Stimulated activated CD4-positive, alpha-beta T cell treated with anti-CD3 and anti-CD28 coated beads, Interleukin-4, amount 100 ng/mL, for 48 hours (primary cell): ENCODE results near the gene AQR.

ENCODE experiments used
- DNase-seq, 2 donors: peaks; one replicate each; pipeline ENCODE4 v3.0.0-alpha.2; 2020; ENCODE audit warnings: low read depth in 2 of 2

The AQR gene

DNA sequence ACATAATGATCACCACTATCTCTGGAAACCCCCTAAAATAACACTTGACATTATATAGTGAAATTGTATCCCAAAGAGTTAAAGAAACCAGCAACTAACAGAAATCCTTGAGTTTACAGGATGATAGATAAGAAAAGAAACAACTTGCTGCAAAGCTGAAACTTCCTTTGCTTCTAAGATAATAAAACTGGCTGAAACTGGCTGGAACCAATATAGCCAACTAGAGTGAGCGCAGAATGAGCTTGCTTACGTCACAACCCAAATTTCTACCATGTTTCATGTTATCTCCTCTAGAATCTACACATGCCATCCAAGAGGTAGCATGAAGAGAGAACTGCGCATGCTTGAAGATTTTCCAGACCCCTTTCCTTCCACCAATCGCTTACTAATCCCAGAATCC is 90.4 kb downstream of the AQR start:
- no peak for DNase-seq

DNA sequence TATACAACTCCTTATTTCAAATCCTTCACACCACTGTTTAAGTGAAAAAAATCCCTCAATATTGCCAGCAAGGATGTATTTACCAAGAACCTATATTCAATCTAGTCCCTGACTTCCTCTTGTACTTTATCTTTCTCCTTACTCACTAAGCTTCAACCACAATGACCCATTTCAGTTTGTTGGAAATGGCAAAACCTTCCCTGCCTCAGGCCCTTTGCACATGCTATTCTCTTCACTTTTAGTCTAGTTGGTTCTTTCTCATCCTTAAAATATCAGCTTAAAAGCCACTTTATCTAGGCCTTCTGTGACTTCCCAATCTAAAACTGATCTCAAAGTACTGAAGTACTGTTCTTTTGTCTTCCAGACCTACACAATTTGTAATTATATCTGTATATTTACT is 92.9 kb downstream of the AQR start:
- DNase-seq, result no peak

DNA sequence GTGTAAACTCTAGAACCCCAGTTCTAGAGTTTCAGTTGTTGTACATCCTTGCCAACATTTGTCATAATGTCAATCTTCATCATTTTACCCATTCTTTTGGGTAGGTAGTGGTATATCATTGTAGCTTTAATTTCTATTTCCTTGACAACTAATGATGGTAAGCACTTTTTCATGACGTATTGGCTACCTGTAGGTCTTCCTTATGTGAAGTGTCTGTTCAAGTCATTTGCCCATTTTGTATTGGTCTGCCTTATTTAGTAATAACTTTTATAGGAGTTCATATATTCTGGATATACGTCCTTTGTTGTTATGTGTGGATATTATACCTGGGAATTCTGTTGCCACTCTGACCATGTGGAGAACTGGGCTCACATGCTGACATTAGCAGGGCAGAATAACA is 100.4 kb downstream of the AQR start:
- DNase-seq, result no peak

DNA sequence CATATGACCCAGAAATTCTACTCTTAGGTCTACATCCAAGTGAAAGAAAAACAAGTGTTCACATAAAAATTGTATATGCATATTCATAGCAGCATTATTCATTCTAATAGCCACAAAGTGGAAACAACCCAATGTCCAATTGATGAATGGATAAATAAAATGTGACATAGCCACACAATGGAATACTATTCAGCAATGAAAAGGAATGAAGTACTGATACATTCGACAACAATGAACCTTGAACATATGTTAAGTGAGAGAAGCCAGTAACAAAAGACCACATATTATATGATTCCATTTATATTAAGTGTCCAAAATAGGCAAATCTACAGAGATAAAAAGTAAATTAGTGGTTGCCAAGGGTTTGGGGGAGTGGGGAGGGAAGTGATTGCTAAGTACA is 104.0 kb downstream of the AQR start:
- no peak for DNase-seq

DNA sequence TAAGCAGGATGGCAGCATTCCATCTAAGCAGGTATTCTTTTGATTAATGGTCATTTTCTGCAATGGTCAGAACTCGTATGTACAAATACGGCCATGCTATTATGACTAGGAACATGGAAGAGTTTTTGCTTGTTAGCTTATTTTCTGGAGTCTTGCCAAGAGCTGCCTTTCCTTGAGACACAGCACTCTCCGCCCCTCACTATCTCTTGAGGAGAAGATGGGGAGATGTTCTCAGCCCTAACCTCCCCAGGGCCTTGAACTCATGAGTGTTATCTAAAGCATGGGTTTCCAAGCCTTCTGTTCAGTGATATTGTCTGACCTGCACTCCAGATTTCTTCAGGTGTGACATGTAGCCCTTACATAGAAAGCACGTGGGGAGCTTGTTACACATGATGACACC is 108.3 kb downstream of the AQR start:
- no peak for DNase-seq

DNA sequence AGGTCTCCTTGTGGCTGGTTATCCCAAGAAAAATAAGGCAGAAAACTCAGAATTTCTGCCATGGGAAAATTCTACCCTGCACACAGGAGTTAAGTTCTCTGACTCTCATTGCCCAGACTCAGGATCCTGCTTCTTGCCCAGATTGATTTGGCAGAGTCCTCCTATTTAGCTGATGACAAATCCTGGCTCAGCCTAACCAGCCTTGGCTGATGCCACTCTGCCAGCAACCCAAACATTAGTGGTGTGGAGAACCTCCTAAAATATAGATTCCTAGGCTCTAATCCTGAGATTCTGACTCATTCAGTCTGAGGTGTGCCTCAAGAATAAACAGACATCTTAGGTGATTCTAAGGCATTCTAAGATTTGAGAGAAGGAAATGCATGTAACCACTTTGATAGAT is 113.6 kb downstream of the AQR start:
- no peak for DNase-seq

DNA sequence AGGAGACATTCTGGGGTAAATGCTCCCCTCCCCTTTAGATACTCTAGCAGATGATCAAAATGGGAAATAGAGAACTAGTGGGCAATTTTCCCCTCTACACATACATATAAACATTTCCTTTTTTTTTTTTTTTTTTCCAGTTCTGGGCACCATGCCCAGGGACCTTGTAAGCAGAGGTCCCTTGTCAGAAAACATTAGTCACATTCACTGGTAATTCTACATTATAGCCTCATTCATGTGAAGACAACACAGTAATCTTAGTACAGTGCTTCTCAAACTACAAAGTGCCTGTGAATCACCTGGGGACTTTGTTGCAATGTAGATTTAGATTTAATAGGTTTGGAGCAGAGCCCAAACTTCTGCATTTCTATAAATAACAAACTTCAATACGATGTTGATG is 114.1 kb downstream of the AQR start:
- no peak for DNase-seq

DNA sequence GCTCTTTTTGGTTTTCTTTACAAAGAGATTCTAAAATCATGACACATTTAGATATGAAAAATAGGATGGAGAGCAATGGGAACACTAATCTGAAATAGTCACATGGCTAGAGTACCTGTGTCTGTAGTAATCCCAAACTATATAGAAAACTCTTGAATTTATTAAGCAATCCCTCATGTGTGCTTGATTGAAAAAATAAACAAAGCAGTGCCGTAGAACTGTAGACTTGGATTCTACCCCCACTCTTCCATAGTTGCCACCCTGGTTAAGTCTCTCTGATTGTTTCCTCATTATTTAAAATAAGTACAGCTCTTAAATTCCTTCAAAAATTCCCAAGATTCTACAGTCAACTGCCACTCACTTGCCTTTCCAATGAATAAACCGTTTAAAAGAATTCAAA is 115.3 kb downstream of the AQR start:
- DNase-seq, result no peak

DNA sequence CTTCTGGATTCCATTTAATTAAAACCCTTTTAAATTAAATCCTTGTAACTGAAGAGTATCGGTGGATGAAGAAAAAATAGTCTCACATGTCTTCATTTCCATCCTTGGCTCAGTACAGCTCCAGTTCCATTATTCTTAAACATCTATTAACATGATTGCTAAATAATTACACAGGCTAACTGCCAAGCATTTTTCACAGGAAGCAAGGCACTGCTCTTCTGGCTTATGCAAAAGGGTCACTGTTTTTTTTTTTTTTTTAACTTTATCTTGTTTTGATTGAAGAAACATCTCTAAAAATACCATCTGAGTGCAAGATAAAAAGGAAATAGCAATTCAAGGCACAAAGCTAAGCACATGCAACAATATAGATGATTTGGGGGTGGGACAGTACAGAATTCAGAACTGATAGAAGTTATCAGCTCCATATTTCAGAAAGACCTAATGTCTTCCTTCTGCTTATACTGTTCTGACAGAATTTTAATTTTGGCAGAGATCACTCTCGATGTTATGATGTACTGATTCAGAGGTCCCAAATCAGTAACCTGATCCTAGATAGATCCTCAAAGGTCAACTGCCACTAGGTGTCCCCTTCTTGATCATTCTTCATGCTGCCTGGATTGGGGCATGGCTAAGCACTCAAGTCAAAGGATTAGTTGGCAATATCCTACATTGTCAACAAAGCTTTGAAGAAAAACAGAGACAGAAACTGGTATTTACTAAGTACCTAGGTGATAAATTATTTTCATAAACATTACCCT is 116.4 kb downstream of the AQR start:
- no peak for DNase-seq

DNA sequence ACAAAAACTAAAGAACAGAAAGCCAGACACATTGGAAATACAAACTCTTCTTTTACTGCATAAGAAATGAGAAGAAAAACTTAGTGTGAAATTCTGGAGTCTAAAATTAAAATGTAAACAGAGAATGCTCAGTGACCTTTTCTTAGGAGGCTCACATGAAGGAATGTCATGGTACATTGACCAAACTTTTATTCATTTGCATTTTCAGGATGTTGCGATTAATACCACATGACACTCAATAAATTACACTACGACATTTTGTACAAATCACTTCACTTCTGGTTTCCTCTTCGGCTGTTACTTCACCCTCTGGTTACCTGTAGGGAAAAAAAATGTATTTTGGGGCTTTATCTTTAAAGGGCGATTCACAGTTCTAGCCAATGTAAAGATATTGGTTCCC is 117.8 kb downstream of the AQR start:
- DNase-seq, result no peak

DNA sequence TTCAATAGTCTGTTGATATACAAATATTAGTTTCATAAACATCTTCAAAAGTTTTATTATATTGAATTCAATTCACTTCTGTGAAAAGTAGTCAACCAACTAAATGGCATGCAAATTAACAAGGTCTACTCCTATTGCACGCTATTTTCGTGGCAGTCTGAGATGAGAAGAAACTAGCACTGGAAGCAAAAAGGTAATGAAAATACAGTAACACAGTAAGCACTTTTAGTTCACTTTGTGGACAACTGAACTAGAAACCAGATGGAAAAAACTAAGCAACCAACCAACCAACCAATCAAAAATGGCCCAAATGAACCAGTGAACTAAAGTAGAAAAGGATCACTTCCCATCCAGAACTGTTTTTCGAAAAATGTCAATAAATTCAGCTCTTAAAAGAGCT is 118.5 kb downstream of the AQR start:
- DNase-seq, result no peak

DNA sequence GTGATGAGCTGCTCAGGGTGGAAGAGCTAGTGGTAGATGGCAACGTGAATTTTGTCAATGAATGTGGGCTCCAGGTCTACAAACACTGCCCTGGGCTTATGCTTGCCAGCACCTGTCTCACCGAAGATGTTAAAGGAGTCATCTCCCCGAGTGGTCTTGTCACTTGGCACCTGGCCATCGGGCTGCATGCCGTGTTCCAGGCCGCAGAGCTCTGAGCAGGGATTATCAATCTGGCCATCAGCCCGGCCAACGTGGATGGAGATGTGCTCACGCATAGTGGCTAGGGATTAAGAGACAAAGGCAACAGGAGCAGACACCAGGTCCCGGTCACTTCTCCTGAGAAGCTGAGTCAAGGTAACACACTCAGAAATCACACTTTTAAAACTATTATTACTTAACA is 119.4 kb downstream of the AQR start:
- no peak for DNase-seq

DNA sequence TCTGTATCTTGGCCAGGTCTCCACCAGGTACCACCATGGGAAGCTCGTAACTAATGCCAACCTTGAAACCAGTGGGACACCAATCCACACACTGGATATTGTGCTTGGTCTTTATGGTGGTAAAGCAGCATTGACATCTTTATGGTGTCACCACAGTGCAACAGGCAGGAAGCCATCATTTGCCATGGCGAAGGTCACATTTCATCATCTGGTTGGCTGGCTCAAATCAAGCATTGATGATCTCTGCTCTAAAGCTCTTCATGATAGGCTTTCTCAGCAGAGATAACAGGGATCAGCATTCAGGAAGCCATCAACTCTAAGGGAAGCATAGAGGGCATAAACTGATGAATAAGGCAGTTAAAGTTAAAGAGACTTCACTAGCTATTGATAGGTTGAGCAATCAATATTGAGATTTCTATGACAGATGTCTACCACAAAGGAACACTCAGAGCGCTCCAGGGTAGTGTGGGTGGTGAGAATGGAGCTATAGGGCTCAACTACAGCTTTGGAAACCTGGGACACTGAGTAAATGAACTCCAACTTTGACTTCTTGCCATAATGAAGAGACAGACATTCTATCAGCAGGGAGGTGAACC is 120.1 kb downstream of the AQR start:
- DNase-seq, result no peak

DNA sequence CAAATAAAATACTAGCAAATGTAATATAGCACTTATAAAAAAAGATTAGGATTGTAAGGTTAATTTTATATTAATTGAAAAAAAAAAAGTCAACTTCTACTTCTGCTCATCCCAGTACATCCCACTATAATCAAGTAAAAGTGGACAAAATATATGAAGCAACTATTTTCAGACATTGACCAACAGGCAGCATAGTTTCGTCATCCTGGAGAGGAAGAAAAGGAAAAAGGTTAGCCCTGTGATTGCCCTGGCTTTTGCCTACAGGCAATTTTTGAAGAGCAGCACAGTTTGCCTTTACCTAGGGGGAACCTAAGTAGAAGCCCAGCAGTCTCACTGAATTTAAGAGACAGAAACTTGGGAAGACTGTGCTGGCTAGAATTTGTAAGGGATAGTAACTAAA is 121.9 kb downstream of the AQR start:
- no peak for DNase-seq

DNA sequence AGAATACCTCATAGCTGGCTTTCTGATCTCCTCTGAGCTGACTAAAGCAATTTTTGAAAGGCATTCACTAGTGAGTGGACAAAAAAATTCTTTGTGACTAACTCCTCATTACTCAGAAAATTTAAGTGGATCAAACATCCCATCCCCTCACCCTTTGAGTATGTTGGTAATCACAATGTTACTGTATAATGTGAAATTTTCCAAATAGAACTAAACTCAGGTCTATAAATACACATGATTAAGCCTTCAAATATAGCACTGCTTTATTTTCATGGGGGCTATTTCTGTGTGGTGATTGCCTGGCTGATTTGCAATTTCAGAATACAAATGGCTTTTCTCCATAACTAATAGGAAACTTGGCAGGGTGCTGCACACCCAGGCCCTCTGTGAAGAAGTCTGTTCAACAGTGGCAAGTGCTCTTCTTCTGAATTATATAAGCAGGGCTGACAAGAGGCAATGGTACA is 128.2 kb downstream of the AQR start:
- no peak for DNase-seq

DNA sequence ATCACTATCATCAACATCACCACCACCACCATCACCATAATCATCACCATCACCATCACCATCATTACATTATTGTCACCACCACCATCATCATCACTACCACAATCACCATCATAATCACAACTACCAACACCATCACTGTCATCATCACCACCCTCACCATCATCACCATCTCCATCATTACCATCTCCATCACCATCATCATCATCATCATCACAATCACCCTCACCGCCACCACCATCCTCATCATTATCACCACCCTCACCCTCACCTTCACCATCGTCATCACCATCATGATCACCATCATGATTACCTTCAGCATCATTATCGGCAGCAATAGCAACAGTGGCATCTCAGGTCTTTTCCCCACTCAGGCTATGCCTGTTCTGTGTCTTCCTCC is 131.3 kb downstream of the AQR start:
- no peak for DNase-seq

DNA sequence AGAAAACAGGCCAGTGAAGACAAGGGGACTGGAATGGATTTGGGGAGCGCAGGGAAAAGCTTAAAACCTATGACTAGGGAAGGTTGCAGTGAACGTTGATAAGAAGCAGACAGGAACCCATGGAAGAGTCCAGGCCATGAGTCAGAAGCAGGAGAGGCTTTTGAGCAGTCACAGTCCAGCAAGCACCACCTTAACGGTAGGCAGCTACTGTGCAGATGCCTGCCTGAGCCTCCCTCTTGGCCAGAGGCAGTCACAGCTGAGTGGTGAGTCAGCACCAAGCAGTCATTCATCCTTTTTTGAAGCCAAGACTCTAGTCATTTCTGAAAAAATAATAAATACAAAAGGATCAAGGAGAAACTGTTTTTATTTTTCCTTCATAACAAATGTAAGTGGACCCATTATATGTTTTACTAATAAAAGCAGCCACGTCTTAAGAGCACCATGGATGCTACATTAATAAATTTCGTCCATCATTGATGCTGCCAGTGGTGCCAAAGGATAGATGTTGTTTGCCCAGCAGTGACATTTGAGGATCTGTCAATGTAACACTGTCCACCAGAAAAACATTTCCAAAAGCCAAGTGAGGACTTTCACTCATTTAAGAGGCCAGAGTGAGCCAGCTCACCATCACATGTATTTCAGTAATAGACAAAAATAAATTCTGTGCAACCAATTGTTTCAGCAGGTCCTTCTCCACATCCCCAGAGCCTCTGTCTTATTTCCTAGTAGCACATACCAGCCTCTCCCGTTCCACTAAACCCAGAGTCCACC is 132.1 kb downstream of the AQR start:
- DNase-seq, result no peak

DNA sequence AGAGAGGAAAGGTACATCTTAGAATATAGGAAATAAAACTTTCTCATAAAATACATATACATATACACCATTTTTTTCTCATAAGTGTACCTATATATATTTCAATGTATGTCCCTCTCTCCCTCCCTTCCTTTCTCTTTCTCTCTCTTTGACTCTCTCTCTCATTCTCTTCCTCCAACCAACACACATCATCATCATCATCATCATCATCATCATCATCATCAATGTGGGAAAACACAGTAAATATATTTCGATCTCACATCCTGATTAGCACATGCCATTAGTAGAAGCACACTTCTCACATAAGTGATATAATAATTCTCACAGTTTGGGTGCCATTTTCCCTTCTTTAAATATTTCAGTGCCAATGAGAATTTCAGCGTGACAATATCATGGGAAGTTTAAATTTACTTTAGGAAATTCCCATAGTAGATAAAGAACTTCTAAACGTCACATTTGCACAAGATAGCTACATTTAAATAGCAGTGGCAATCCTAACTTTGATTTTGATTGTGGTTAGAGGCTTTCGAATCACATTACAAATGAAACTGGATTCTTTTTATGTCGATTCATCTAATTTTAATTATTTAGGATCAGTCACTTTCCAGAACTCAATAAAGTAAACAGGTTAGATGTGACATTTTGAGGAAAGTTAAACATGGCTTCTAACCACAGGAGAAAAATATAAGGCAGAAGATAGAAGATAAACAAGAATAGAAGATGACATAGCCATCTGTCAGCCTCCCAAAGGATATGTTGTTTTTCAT is 141.2 kb downstream of the AQR start:
- no peak for DNase-seq

DNA sequence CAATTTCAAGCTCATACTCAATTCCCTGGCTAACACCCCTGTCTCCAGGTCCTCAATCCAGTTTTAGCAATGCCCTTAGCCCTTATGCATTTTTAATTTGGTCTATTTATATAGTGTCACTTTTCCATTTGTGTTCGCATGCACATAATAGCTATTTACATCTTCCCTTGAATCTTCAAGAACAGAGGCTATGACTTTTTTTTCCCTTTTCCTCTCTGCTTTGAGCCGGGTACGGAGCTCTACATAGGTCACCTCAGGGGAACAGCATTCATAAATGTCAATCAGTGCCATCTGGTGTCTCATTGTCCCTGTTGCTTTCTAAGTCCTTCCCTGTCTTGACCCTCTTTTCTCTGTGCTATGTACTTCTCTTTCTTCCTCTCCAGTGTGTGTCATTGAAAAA is 147.7 kb downstream of the AQR start:
- no peak for DNase-seq

DNA sequence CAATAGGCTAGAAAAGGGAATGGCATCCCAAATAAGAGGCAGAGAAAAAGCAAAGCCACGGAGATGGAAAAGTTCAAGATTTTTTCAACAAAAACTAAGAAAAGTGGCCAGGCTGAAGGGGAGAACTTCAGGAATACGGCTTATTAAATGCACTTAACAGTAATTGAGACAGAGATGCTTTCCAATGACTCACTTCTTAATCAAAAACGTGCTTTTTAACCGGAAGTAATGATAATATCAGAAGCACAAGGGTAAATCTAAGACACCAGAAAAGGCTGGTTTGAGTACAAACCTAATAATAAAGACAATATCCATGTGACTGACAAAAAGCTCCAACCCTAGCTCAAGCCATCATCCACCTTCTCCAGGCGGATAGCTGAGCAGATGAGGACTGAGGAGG is 149.4 kb downstream of the AQR start:
- no peak for DNase-seq

DNA sequence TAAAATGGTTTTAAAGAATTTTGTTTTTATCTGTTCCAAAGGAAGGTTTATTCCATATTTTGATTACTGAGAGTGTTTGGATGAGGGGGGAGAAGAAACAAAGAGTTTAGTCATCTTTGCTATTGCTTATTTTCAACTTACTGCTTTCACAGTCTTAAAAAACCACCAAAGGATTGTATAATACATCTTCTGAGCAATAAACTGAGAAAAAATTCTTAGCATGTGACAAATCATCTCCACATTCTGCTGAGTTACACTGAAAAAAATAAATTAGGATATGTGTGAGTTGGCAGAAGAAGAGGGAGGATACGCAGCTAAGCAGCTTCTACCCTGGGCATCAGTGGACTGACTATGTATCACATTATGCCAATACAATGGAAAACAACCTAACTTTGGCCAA is 151.0 kb downstream of the AQR start:
- DNase-seq, result no peak

DNA sequence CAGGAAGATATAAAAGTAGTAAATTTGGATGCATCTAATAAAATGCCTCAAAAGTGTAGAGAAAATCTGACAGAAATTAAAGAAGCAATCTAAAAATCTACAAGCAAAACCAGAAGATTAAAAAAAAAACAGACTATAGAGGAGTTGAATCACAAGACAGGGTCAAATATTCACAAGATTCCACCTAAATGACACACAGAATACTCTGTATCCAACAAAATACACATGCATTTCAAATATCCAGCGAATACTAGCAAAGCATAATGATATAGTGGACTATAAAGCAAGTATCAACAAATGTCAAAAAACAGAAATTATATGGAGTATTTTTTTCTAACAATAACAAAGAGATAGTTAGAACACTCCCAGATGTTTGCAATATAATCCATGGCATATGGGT is 153.7 kb downstream of the AQR start:
- DNase-seq, result no peak
